Heart right ventricle (tissue), 16 donors: ENCODE results near the gene MAB21L4. TPM values are rescaled to one million over a fixed set of nuclear protein-coding genes. Genes with fewer than 3 reads are reported as not detected.

Experiments
- ATAC-seq, 8 donors: fragments of 200-7000 bp; cut with Tn5 transposase; one replicate each; pipeline ENCODE4 v1.9.1; 2020; ENCODE audit warnings: mild to moderate bottlenecking in 8 of 8, moderate library complexity in 8 of 8, moderate number of reproducible peaks in 1 of 8
- DNase-seq, 2 donors: peaks; one replicate each; pipeline ENCODE4 v3.0.0-alpha.2; 2020
- H3K27ac ChIP-seq, 10 donors: fragments of 200-600 bp; sonication (generic) in 2 of 10; one replicate each; pipeline versions ENCODE4 v1.5.0 to v1.8.0; 2020 to 2022; ENCODE audit warnings: mild to moderate bottlenecking in 3 of 10
- H3K27me3 ChIP-seq, 7 donors: fragments of 200-600 bp; one replicate each; pipeline ENCODE4 v1.8.0; 2021 to 2022; ENCODE audit warnings: mild to moderate bottlenecking in 2 of 7
- H3K36me3 ChIP-seq, 9 donors: fragments of 200-600 bp; sonication (generic) in 1 of 9; one replicate each; pipeline versions ENCODE4 v1.5.0 to v1.8.0; 2020 to 2022; ENCODE audit warnings: mild to moderate bottlenecking in 2 of 9
- H3K4me1 ChIP-seq, 9 donors: fragments of 200-600 bp; sonication (generic) in 1 of 9; one replicate each; pipeline versions ENCODE4 v1.5.0 to v1.8.0; 2020 to 2022; ENCODE audit warnings: mild to moderate bottlenecking in 4 of 9
- H3K4me3 ChIP-seq, 10 donors: fragments of 200-600 bp; sonication (generic) in 2 of 10; one replicate each; pipeline versions ENCODE4 v1.5.0 to v1.8.0; 2020 to 2022; ENCODE audit warnings: mild to moderate bottlenecking in 7 of 10, moderate library complexity in 2 of 10
- H3K9me3 ChIP-seq, 11 donors: fragments of 200-600 bp in 10 of 11; sonication (generic) in 2 of 11; one replicate each; pipeline versions ENCODE4 v1.5.0 to v1.8.0; 2013 to 2022; ENCODE audit warnings: mild to moderate bottlenecking in 2 of 11, control low read depth in 1 of 11, moderate library complexity in 1 of 11
- WGBS, 2 donors: extraction: QIAGEN DNeasy Blood & Tissue Kit; methylation state at CpG; one replicate each; pipeline ENCODE4 v1.1.7; 2013; ENCODE audit warnings: inconsistent platforms in 1 of 2; 5-methylcytosine and 5-hydroxymethylcytosine counted together
- intact Hi-C, 10 donors: fragments of 100-400 bp; cut with DNase I; formaldehyde crosslinking; loops; one replicate each; pipeline versions ENCODE4 v1.11.1 to v1.14.2; 2022
- polyA plus RNA-seq, 2 donors: library from polyadenylated mRNA; stranded (reverse); fragments of 200-250 nt; gene quantifications; one replicate each; pipeline ENCODE4 v1.2.3, GENCODE V29; 2013
- total RNA-seq, 10 donors: library from RNA; stranded (reverse); fragmentation: NEBNext Ultra II Directional in 3 of 10; extraction: Animal tissue kit (Norgen Biotek cat#: 25700) in 3 of 10; gene quantifications; one replicate each; pipeline versions ENCODE4 v1.2.1 to v1.2.4, GENCODE V29; 2021 to 2023
- TF ChIP-seq, protein P1 (sequence below), 9 donors: fragments of 200-600 bp; sonication (generic) in 2 of 9; IDR thresholded peaks; one replicate each; pipeline versions ENCODE4 v1.5.0 to v1.8.0; 2021 to 2022; ENCODE audit warnings: antibody characterized with exemption in 9 of 9, mild to moderate bottlenecking in 5 of 9, moderate library complexity in 1 of 9
- donor health status: Arrhythmogenic right ventricular cardiomyopathy.
- donor health status: ischemic (EF 13 %, LVEDD 7.1; RV severe dilation, severe dysfunction).
- donor health status: healthy with polysubstance abuse.
- donor health status: DM: no; HTN: yes; CAD: no.
- donor health status: DM: no; HTN: no; CAD: no.
- donor health status: ischemic (EF 25% LVEDD 6.9; RV normal size, moderate dysfunction).
- donor health status: ischemic (EF 25% LVEDD 5.7; RV mildly dilated, moderate dysfunction).
- donor health status: healthy.
- donor health status: DM: yes; HTN: yes; CAD: no.
- donor health status: Ischemic cardiomyopathy.
- donor health status: ischemic (EF 35%, LVEDD 5.7; RV mildly dilated, moderate dysfunction).
- donor health status: nonischemic (EF 11% LVEDD 7.7; RV severe dilation, severe dysfunction).
- donor health status: DM: yes; HTN: yes; CAD: no.
- donor health status: PGD.
- donor health status: ischemic (EF 29% LVEDD 5.4; RV normal size, mild dysfunction).
- donor health status: nonischemic (EF 23%, LVEDD 6.1; RV moderate dilation, normal function).

The MAB21L4 gene
- total and polyA plus RNA-seq, 12 donors = 0.06 to 0.32 (median 0.29) TPM; not detected in 9

DNA sequence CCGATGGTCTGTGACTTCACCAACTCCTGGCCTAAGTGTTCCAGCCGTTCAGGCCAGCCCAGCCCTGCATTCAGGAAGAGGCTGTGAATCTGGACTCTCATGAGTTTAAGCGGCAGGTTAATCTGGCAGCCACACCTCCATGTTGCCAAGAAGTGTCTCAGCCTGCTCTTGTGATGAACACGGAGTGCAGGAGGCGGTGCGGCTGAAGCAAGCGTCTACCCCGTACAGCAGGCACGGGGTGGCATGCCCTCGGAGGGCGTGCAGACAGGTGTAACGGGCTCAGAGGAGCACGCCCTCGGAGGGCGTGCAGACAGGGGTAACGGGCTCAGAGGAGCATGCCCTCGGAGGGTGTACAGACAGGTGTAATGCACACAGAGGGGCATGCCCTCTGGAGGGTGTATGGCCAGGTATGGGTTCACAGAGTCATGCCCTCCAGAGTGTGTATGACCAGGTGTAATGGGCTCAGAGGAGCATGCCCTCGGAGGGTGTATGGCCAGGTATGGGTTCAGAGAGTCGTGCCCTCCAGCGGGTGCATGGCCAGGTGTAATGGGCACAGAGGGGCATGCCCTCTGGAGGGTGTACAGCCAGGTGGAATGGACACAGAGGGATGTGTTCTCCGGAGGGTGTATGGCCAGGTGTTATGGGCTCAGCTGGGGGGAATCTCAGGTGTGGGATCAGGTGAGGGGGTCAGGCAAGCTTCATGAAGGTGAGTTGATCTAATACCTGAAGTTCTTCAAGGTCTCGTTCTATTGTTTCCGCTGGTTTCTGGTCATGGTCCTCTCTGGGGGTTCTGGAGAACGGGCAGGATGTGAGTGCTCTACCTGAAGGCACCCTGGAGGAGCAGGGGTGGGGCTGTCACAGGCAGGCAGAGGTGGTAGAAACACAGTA lies 32.8 kb upstream of the MAB21L4 start:
- 89 to 93% methylated on average over 24 of the region's 24 CpGs for WGBS, 2 donors
- Histone ChIP-seq H3K27me3 (peaks cover 0 to 13% (median 0%) of the 10 kb centered on the region in 7 donors), H3K4me1 (peaks cover 0 to 6% (median 0%) of the 10 kb centered on the region in 9 donors), H3K4me3 (no peak overlapping the region), H3K9me3 (peaks cover 0 to 19% (median 0%) of the 10 kb centered on the region in 11 donors), H3K27ac (no peak overlapping the region), H3K36me3 (no peaks in the 10 kb centered on the region)
- intact Hi-C loops = no loop called here
- TF ChIP-seq, protein P1, sequence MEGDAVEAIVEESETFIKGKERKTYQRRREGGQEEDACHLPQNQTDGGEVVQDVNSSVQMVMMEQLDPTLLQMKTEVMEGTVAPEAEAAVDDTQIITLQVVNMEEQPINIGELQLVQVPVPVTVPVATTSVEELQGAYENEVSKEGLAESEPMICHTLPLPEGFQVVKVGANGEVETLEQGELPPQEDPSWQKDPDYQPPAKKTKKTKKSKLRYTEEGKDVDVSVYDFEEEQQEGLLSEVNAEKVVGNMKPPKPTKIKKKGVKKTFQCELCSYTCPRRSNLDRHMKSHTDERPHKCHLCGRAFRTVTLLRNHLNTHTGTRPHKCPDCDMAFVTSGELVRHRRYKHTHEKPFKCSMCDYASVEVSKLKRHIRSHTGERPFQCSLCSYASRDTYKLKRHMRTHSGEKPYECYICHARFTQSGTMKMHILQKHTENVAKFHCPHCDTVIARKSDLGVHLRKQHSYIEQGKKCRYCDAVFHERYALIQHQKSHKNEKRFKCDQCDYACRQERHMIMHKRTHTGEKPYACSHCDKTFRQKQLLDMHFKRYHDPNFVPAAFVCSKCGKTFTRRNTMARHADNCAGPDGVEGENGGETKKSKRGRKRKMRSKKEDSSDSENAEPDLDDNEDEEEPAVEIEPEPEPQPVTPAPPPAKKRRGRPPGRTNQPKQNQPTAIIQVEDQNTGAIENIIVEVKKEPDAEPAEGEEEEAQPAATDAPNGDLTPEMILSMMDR (IDR thresholded peaks at IDR 0.05) = no peak
- DNase-seq = no peak
- no peak for ATAC-seq

DNA sequence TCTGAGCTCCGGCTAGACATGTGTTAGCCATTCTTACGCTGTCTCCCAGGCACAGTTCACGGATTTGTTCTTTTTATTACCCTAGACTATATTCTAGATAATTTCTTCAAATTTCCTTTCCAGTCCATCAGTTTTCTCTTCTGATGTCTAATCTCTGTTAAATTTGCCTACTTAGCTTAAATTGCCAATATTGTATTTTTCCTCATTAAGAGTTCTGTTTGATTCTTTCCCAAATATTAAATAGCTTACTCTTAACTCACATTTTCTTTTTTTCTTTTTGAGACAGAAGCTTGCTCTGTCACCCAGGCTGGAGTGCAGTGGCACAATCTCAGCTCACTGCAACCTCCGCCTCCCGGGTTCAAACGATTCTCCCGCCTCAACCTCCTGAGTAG lies 31.4 kb upstream of the MAB21L4 start:
- no peak for ATAC-seq
- peaks cover 0 to 5% (median 0%) of the 10 kb centered on the region in 7 donors for H3K27me3 ChIP-seq
- peaks cover 0 to 19% (median 0%) of the 10 kb centered on the region in 11 donors for H3K9me3 ChIP-seq
- DNase-seq = no peak
- intact Hi-C loops = no loop called here
- no peak overlapping the region for H3K4me3 ChIP-seq
- TF ChIP-seq, protein P1 (IDR thresholded peaks at IDR 0.05) = no peak
- peaks cover 0 to 6% (median 0%) of the 10 kb centered on the region in 9 donors for H3K4me1 ChIP-seq
- no peak overlapping the region for H3K27ac ChIP-seq
- no peaks in the 10 kb centered on the region for H3K36me3 ChIP-seq
- WGBS, 2 donors = 89% methylated on average over 7 of the region's 7 CpGs

DNA sequence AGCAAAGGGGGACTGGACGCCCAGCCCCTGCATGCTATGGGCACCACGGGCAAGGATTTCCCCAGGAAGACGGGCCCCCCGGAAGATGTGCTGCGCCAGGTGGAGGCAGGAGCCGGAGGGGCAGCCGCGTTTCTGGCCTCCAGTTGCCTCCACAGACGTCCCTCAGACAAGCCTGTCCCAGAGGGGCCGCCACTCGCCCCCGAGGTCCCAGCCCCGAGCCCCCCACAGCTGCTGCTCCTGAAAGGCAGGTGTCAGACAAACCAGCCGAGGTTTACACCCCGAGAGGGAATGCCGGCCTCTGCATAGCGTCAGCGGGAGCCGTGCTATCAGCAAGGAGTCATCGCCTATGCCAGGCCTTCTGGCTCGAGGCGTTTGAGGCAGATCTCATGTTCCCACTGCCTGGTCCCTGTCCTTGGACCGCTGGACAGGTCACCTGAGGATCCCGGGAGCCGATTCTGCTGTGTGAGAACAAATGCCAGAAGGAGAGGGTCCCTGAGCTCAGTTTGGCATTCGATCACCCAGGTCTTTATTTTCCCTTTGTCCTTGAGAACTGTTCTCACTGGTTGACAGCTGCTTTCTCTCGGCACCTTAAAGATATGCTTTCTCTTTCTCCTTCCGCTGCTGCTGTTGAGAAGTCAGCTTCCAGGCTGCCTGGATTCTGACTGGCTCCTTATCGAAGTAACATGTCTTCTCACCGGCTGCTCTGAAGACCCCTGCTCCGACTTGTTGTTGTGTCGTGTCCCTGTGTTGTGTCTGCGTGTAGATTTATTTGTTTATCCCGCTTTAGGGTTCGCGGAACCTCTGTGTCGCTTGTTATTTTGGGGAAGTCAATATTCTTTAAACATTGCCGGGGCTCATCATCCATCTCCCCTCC lies 30.8 kb upstream of the MAB21L4 start:
- TF ChIP-seq, protein P1 (IDR thresholded peaks at IDR 0.05) = no peak
- H3K27me3 ChIP-seq = peaks cover 0 to 5% (median 0%) of the 10 kb centered on the region in 7 donors
- peak overlapping the region in 4 of 10 donors; percentile 4 to 29 (median 11) for H3K4me3 ChIP-seq
- ATAC-seq (peak in 5 of 8 donors; percentile 33 to 72 (median 48)), DNase-seq (peak in 1 of 2 donors; percentile 25)
- H3K27ac ChIP-seq = no peak overlapping the region
- H3K9me3 ChIP-seq = peaks cover 0 to 19% (median 0%) of the 10 kb centered on the region in 11 donors
- H3K4me1 ChIP-seq = peaks cover 0 to 6% (median 0%) of the 10 kb centered on the region in 9 donors
- H3K36me3 ChIP-seq = no peaks in the 10 kb centered on the region
- 44% methylated on average over 38 of the region's 38 CpGs for WGBS, 2 donors
- intact Hi-C loops = no loop called here
